IMR-90 (cell line): ENCODE data around the gene TWIST2. TPM values are rescaled to one million over a fixed set of nuclear protein-coding genes. Genes with fewer than 3 reads are reported as not detected.

Experiments
- ATAC-seq: fragments of 200-7000 bp; cut with Tn5 transposase; 2 replicates; pipeline ENCODE4 v1.9.1; 2020; ENCODE audit warnings: low read depth, mild to moderate bottlenecking, moderate library complexity
- BruUV-seq: library from RNA; stranded (reverse); fragments of 400-500 nt; replicated peaks from 2 replicates; lab custom pipeline; 2021; lab: Mats Ljungman, UMichigan
- CTCF ChIA-PET: fragments of 300-600 bp; formaldehyde crosslinking; extraction: SDS; loops from one replicate; lab custom pipeline; 2021; ENCODE audit warnings: antibody characterized with exemption; lab: Yijun Ruan, JAX
- POLR2A ChIA-PET: fragments of 300-600 bp; sonication (Branson Sonifier 250); formaldehyde crosslinking; loops from one replicate; lab custom pipeline; 2022; ENCODE audit warnings: antibody characterized with exemption; ENCODE audit not compliant: unreplicated experiment; lab: Charles Lee
- DNase-seq: peaks from one replicate; pipeline ENCODE4 v3.0.0; 2013
- H2AFZ ChIP-seq: replicated peaks from 2 replicates; pipeline ENCODE3; 2013; ENCODE audit warnings: low read length, mild to moderate bottlenecking; ENCODE audit not compliant: poor library complexity
- H2AK5ac ChIP-seq: 2 replicates; pipeline ENCODE4 v1.6.1; 2013; ENCODE audit warnings: low read depth, low read length, inconsistent platforms
- H2AK9ac ChIP-seq: replicated peaks from 2 replicates; pipeline ENCODE3; 2013; ENCODE audit warnings: mild to moderate bottlenecking, low read depth, low read length, moderate library complexity; ENCODE audit not compliant: poor library complexity
- H2BK120ac ChIP-seq: 2 replicates; pipeline ENCODE4 v1.6.1; 2013; ENCODE audit warnings: low read depth, low read length, inconsistent platforms
- H2BK15ac ChIP-seq: 3 replicates; pipeline ENCODE4 v1.6.1; 2013; ENCODE audit warnings: low read depth, low read length, inconsistent platforms
- H2BK20ac ChIP-seq: 2 replicates; pipeline ENCODE4 v1.6.1; 2013; ENCODE audit warnings: low read depth, mild to moderate bottlenecking, inconsistent platforms, low read length, moderate library complexity
- H2BK5ac ChIP-seq: 2 replicates; pipeline ENCODE4 v1.6.1; 2013; ENCODE audit warnings: mild to moderate bottlenecking, low read depth, low read length, inconsistent platforms; ENCODE audit not compliant: poor library complexity, severe bottlenecking
- H3K14ac ChIP-seq: replicated peaks from 2 replicates; pipeline ENCODE4 v1.6.1; 2013; ENCODE audit warnings: low read depth, low read length, inconsistent platforms
- H3K18ac ChIP-seq: 2 replicates; pipeline ENCODE4 v1.6.1; 2013; ENCODE audit warnings: low read depth, low read length, control low read depth
- H3K23ac ChIP-seq: 2 replicates; pipeline ENCODE4 v1.6.1; 2013; ENCODE audit warnings: low read depth, low read length, inconsistent platforms
- H3K27ac ChIP-seq: 2 replicates; pipeline ENCODE4 v1.5.1; 2013; ENCODE audit warnings: mild to moderate bottlenecking, control low read depth, low read length; ENCODE audit not compliant: insufficient read depth
- H3K27me3 ChIP-seq: 2 replicates; pipeline ENCODE4 v1.6.1; 2013; ENCODE audit warnings: low read length; ENCODE audit not compliant: control insufficient read depth, insufficient read depth
- H3K36me3 ChIP-seq: 2 replicates; pipeline ENCODE4 v1.6.1; 2013; ENCODE audit warnings: low read length, mixed read lengths; ENCODE audit not compliant: control insufficient read depth, insufficient read depth
- H3K4ac ChIP-seq: 2 replicates; pipeline ENCODE4 v1.6.1; 2013; ENCODE audit warnings: low read depth, low read length, inconsistent platforms
- H3K4me1 ChIP-seq: 2 replicates; pipeline ENCODE4 v1.6.1; 2013; ENCODE audit warnings: low read length, mixed read lengths; ENCODE audit not compliant: control insufficient read depth, insufficient read depth
- H3K4me2 ChIP-seq: 2 replicates; pipeline ENCODE4 v1.6.1; 2013; ENCODE audit warnings: low read depth, mild to moderate bottlenecking, control low read depth, low read length, moderate library complexity
- H3K4me3 ChIP-seq: 2 replicates; pipeline ENCODE4 v1.5.1; 2013; ENCODE audit warnings: low read depth, mild to moderate bottlenecking, control low read depth, low read length, moderate library complexity; ENCODE audit not compliant: insufficient read depth
- H3K56ac ChIP-seq: 2 replicates; pipeline ENCODE4 v1.6.1; 2013; ENCODE audit warnings: low read length, inconsistent platforms; ENCODE audit not compliant: insufficient read depth; ENCODE audit errors: extremely low read depth
- H3K79me1 ChIP-seq, 2 experiments: 2 replicates each; pipeline ENCODE4 v1.6.1; 2013; ENCODE audit warnings: low read length in 2 of 2, inconsistent platforms in 1 of 2, low read depth in 1 of 2
- H3K9ac ChIP-seq: 2 replicates; pipeline ENCODE4 v1.6.1; 2013; ENCODE audit warnings: low read depth, low read length, control low read depth
- H3K9me1 ChIP-seq: 2 replicates; pipeline ENCODE4 v1.6.1; 2013; ENCODE audit warnings: low read length, inconsistent platforms; ENCODE audit not compliant: insufficient read depth
- H3K9me3 ChIP-seq: 2 replicates; pipeline ENCODE4 v1.6.1; 2013; ENCODE audit warnings: low read length; ENCODE audit not compliant: control insufficient read depth, insufficient read depth
- H4K20me1 ChIP-seq: 2 replicates; pipeline ENCODE4 v1.6.1; 2013; ENCODE audit warnings: low read length, inconsistent platforms; ENCODE audit not compliant: insufficient read depth
- H4K5ac ChIP-seq: 2 replicates; pipeline ENCODE4 v1.6.1; 2013; ENCODE audit warnings: mild to moderate bottlenecking, low read depth, low read length, control low read depth
- H4K8ac ChIP-seq, 2 experiments: 2 replicates each; pipeline ENCODE4 v1.6.1; 2013; ENCODE audit warnings: low read depth in 2 of 2, low read length in 2 of 2, control low read depth in 1 of 2, inconsistent platforms in 1 of 2
- H4K91ac ChIP-seq: 2 replicates; pipeline ENCODE4 v1.6.1; 2013; ENCODE audit warnings: low read depth, low read length, inconsistent platforms; ENCODE audit not compliant: insufficient read depth
- BHLHE40 ChIP-seq: fragments of 150-350 bp; IDR thresholded peaks from 2 replicates; pipeline ENCODE4 v1.6.1; 2016; ENCODE audit warnings: mild to moderate bottlenecking, low read depth, low read length
- CEBPB ChIP-seq: IDR thresholded peaks from 2 replicates; pipeline ENCODE4 v1.6.1; 2012; ENCODE audit warnings: low read depth, low read length, improper control_type of control experiment
- CHD1 ChIP-seq: IDR thresholded peaks from 2 replicates; pipeline ENCODE4 v1.6.1; 2012; ENCODE audit warnings: low read depth, low read length, improper control_type of control experiment
- FOS ChIP-seq: fragments of 150-350 bp; IDR thresholded peaks from 2 replicates; pipeline ENCODE4 v1.6.1; 2016; ENCODE audit warnings: low read depth, low read length
- MAFK ChIP-seq: IDR thresholded peaks from 2 replicates; pipeline ENCODE4 v1.6.1; 2012; ENCODE audit warnings: low read depth, low read length, improper control_type of control experiment
- MAZ ChIP-seq: IDR thresholded peaks from 2 replicates; pipeline ENCODE4 v1.6.1; 2012; ENCODE audit warnings: low read depth, mild to moderate bottlenecking, low read length, improper control_type of control experiment, moderate library complexity, borderline replicate concordance
- MXI1 ChIP-seq: IDR thresholded peaks from 2 replicates; pipeline ENCODE4 v1.6.1; 2012; ENCODE audit warnings: low read depth, mild to moderate bottlenecking, low read length, moderate library complexity, borderline replicate concordance
- NFE2L2 ChIP-seq: fragments of 150-350 bp; IDR thresholded peaks from 2 replicates; pipeline ENCODE4 v1.6.1; 2016; ENCODE audit warnings: low read depth, mild to moderate bottlenecking, low read length
- POLR2A ChIP-seq: IDR thresholded peaks from 2 replicates; pipeline ENCODE4 v1.6.1; 2012; ENCODE audit warnings: mild to moderate bottlenecking, low read depth, low read length
- RAD21 ChIP-seq: IDR thresholded peaks from 2 replicates; pipeline ENCODE4 v1.6.1; 2012; ENCODE audit warnings: low read length, improper control_type of control experiment
- RCOR1 ChIP-seq: IDR thresholded peaks from 2 replicates; pipeline ENCODE4 v1.6.1; 2012; ENCODE audit warnings: mild to moderate bottlenecking, low read length, improper control_type of control experiment; ENCODE audit not compliant: insufficient replicate concordance
- RFX5 ChIP-seq: IDR thresholded peaks from 2 replicates; pipeline ENCODE4 v1.8.0; 2012; ENCODE audit warnings: low read depth, mild to moderate bottlenecking, low read length, moderate library complexity
- SMC3 ChIP-seq: fragments of 150-350 bp; IDR thresholded peaks from 2 replicates; pipeline ENCODE4 v1.6.1; 2016; ENCODE audit warnings: low read depth, mild to moderate bottlenecking, antibody characterized with exemption, low read length, moderate library complexity
- dilution Hi-C: fragments of 300-500 bp; cut with HindIII; formaldehyde crosslinking; loops from one replicate; pipeline ENCODE4 v1.14.3; 2018; ENCODE audit warnings: low sequenced_read_pairs; ENCODE audit not compliant: unreplicated experiment
- in situ Hi-C: fragments of 300-500 bp; cut with MboI; formaldehyde crosslinking; loops from 3 replicates; pipeline ENCODE4 v1.14.3; 2019; ENCODE audit warnings: low sequenced_read_pairs, inconsistent platforms, mixed read lengths
- intact Hi-C: fragments of 100-400 bp; cut with micrococcal nuclease; formaldehyde crosslinking; loops from 2 replicates; pipeline ENCODE4 v1.10.0; 2022
- polyA plus RNA-seq, 3 experiments: library from polyadenylated mRNA; depleted of rRNA; stranded (reverse); fragments of >200 nt; gene quantifications; 2 replicates each; pipeline ENCODE4 v1.2.3, GENCODE V29; 2012; ENCODE audit warnings: low replicate concordance in 1 of 3
- total RNA-seq: library from RNA; depleted of rRNA; stranded (reverse); fragments of >200 nt; gene quantifications from 2 replicates; pipeline ENCODE4 v1.2.3, GENCODE V29; 2012
- TF ChIP-seq, protein P1 (sequence below): conservative IDR thresholded peaks from 2 replicates; pipeline ENCODE4 v1.5.1; 2012; ENCODE audit warnings: mild to moderate bottlenecking, low read depth, low read length, improper control_type of control experiment
- TF ChIP-seq, protein P2 (sequence below): fragments of 150-350 bp; IDR thresholded peaks from 2 replicates; pipeline ENCODE4 v1.6.1; 2016; ENCODE audit warnings: low read depth, mild to moderate bottlenecking, low read length, moderate library complexity, borderline replicate concordance
- TF ChIP-seq, protein P3 (sequence below): fragments of 150-350 bp; IDR thresholded peaks from 2 replicates; pipeline ENCODE4 v1.6.1; 2017; ENCODE audit warnings: mild to moderate bottlenecking, antibody characterized with exemption, low read length, low read depth

TWIST2 gene
- total and polyA plus RNA-seq, 2 of the 4 experiments (the other 2 are of a cell fraction), result 9.3 to 33.6 TPM

DNA sequence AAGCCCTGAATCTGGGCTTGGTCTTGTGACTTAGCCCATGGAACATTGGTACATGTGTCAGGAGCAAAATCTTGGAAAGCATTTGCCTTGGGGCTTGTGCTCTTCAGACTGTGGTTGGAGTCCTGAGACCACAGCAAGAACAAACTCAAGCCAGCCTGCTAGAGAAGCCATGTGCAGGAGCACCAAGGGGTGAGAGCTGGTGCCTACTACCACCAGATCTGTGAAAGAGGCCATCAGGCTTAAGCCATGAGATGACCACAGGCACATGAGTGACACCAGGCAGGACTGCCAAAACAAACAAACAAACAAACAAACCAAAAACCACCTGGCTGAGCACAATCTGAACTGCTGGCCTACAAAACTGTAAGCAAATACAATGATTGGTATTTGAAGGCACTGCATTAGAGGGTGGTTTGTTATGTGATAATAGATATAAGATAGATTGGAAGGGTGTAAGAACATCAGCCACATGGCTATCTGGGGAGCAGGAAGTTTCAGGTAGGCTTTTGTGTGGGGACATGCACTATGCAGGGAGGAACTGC is 9.0 kb upstream of the TWIST2 start:
- Histone ChIP-seq H3K9me3 (no peaks in the 10 kb centered on the region; the same call in 1 of the 2 replicates), H2BK15ac (no peak overlapping the region), H3K23ac (no peak overlapping the region), H3K79me1 (no peaks in the 10 kb centered on the region), H2AFZ (no peak overlapping the region), H2BK20ac (no peak overlapping the region), H3K4me2 (no peak overlapping the region), H3K4me1 (no peaks in the 10 kb centered on the region), H3K9ac (no peak overlapping the region), H3K4ac (no peak overlapping the region), H2AK9ac (no peak overlapping the region), H3K14ac (no peak overlapping the region), H3K27ac (no peak overlapping the region), H2AK5ac (no peak overlapping the region), H4K20me1 (no peaks in the 10 kb centered on the region), H4K5ac (no peak overlapping the region), H4K8ac (no peak overlapping the region), H3K4me3 (no peak overlapping the region), H3K27me3 (peaks cover 30% of the 10 kb centered on the region), H4K91ac (no peak overlapping the region), H3K18ac (no peak overlapping the region), H2BK120ac (no peak overlapping the region), H3K56ac (no peak overlapping the region), H2BK5ac (no peak overlapping the region), H3K9me1 (no peaks in the 10 kb centered on the region), H3K36me3 (no peaks in the 10 kb centered on the region)
- CTCF ChIA-PET, result no interaction called here
- intact Hi-C loops (no loop called here), in situ Hi-C loops (no loop called here), dilution Hi-C loops (no loop called here)
- BruUV-seq, result no TSS peak
- no peak for DNase-seq
- POLR2A ChIA-PET, result no interaction called here
- TF ChIP-seq SMC3, result no peak
- TF ChIP-seq, protein P1, sequence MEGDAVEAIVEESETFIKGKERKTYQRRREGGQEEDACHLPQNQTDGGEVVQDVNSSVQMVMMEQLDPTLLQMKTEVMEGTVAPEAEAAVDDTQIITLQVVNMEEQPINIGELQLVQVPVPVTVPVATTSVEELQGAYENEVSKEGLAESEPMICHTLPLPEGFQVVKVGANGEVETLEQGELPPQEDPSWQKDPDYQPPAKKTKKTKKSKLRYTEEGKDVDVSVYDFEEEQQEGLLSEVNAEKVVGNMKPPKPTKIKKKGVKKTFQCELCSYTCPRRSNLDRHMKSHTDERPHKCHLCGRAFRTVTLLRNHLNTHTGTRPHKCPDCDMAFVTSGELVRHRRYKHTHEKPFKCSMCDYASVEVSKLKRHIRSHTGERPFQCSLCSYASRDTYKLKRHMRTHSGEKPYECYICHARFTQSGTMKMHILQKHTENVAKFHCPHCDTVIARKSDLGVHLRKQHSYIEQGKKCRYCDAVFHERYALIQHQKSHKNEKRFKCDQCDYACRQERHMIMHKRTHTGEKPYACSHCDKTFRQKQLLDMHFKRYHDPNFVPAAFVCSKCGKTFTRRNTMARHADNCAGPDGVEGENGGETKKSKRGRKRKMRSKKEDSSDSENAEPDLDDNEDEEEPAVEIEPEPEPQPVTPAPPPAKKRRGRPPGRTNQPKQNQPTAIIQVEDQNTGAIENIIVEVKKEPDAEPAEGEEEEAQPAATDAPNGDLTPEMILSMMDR, result no peak
- TF ChIP-seq, protein P2, sequence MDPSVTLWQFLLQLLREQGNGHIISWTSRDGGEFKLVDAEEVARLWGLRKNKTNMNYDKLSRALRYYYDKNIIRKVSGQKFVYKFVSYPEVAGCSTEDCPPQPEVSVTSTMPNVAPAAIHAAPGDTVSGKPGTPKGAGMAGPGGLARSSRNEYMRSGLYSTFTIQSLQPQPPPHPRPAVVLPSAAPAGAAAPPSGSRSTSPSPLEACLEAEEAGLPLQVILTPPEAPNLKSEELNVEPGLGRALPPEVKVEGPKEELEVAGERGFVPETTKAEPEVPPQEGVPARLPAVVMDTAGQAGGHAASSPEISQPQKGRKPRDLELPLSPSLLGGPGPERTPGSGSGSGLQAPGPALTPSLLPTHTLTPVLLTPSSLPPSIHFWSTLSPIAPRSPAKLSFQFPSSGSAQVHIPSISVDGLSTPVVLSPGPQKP, result no peak
- TF ChIP-seq RAD21, result no peak
- TF ChIP-seq MAFK, result no peak
- TF ChIP-seq MAZ, result no peak
- TF ChIP-seq POLR2A, result no peak
- TF ChIP-seq NFE2L2, result no peak
- TF ChIP-seq RCOR1, result no peak
- TF ChIP-seq MXI1, result no peak
- TF ChIP-seq CEBPB, result no peak
- no peak for TF ChIP-seq BHLHE40
- TF ChIP-seq RFX5, result no peak
- TF ChIP-seq, protein P3, sequence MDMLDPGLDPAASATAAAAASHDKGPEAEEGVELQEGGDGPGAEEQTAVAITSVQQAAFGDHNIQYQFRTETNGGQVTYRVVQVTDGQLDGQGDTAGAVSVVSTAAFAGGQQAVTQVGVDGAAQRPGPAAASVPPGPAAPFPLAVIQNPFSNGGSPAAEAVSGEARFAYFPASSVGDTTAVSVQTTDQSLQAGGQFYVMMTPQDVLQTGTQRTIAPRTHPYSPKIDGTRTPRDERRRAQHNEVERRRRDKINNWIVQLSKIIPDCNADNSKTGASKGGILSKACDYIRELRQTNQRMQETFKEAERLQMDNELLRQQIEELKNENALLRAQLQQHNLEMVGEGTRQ, result no peak
- no peak for TF ChIP-seq CHD1
- TF ChIP-seq FOS, result no peak
- ATAC-seq, result no peak
